Activated naive CD4-positive, alpha-beta T cell treated with anti-CD3 and anti-CD28 coated beads, Interleukin-2, amount 10 ng/mL, durations not matched to agents 7 days and 5 days (primary cell): ENCODE results near the gene ASGR1.

Experiments used
- CTCF ChIA-PET: fragments of 350-600 bp; sonication (Branson Sonifier 250); formaldehyde crosslinking; loops from one replicate; lab custom pipeline; 2021; ENCODE audit warnings: antibody characterized with exemption; lab: Charles Lee
- DNase-seq: peaks from one replicate; pipeline ENCODE4 v3.0.0-alpha.2; 2020
- H3K27ac Mint-ChIP-seq: one replicate; pipeline ENCODE4 v1.8.0; 2021; ENCODE audit warnings: mild to moderate bottlenecking, moderate library complexity, mixed read lengths
- H3K27me3 Mint-ChIP-seq: one replicate; pipeline ENCODE4 v1.8.0; 2021; ENCODE audit warnings: mild to moderate bottlenecking, mixed read lengths
- H3K36me3 Mint-ChIP-seq: one replicate; pipeline ENCODE4 v1.8.0; 2021; ENCODE audit warnings: mixed read lengths
- H3K4me1 Mint-ChIP-seq: one replicate; pipeline ENCODE4 v1.8.0; 2021; ENCODE audit warnings: mixed read lengths
- H3K4me3 Mint-ChIP-seq: one replicate; pipeline ENCODE4 v1.8.0; 2021; ENCODE audit warnings: mild to moderate bottlenecking, moderate library complexity, mixed read lengths
- H3K9me3 Mint-ChIP-seq: one replicate; pipeline ENCODE4 v1.8.0; 2021; ENCODE audit warnings: mixed read lengths

Gene ASGR1

GRCh38 chr17:7219812-7220592, 40.8 kb upstream of the ASGR1 start, which contains the start of the genes ACADVL and DLG4:
TSS of gene ACADVL (plus strand) at chr17:7219938. CDS start at chr17:7219985, 47 bp downstream.
TSS of gene DLG4 (minus strand) at chr17:7219836.
- Mint-ChIP-seq H3K9me3 (no peaks in the 10 kb centered on the region), H3K4me1 (peaks cover 62% of the 10 kb centered on the region), H3K27ac (peak within 1 kb of the TSS; percentile 90), H3K36me3 (peaks cover 30% of the 10 kb centered on the region), H3K4me3 (peak within 1 kb of the TSS; percentile 94), H3K27me3 (peaks cover 13% of the 10 kb centered on the region)
- peak; percentile 86 for DNase-seq
- CTCF ChIA-PET, result interaction anchor here (1.0 to 4.5 kb wide), 7 partner anchors 10 to 76 kb away, joined by 3 to 34 read pairs (median 5); partner anchors contain the start of genes GABARAP and PHF23

GRCh38 chr17:7219229-7219811, 40.1 kb upstream of the ASGR1 start:
- DNase-seq, result no peak
- H3K9me3 Mint-ChIP-seq, result no peaks in the 10 kb centered on the region
- H3K27ac Mint-ChIP-seq, result peak overlapping the region; percentile 90
- CTCF ChIA-PET, result interaction anchor here (2.9 to 4.5 kb wide), 2 partner anchors 22 to 77 kb away, joined by 17 to 34 read pairs; partner anchors contain the start of gene GABARAP
- peaks cover 14% of the 10 kb centered on the region for H3K27me3 Mint-ChIP-seq
- H3K4me1 Mint-ChIP-seq, result peaks cover 69% of the 10 kb centered on the region
- peak overlapping the region; percentile 94 for H3K4me3 Mint-ChIP-seq
- peaks cover 27% of the 10 kb centered on the region for H3K36me3 Mint-ChIP-seq

- H3K27me3 Mint-ChIP-seq, result peaks cover 20% of the 10 kb centered on the region
- H3K4me3 Mint-ChIP-seq, result peak overlapping the region; percentile 94
- CTCF ChIA-PET, result interaction anchor here (2.9 to 4.5 kb wide), 2 partner anchors 23 to 78 kb away, joined by 17 to 34 read pairs; partner anchors contain the start of gene GABARAP
- DNase-seq, result no peak
- peak overlapping the region; percentile 45 for H3K27ac Mint-ChIP-seq
- no peaks in the 10 kb centered on the region for H3K9me3 Mint-ChIP-seq
- H3K4me1 Mint-ChIP-seq, result peaks cover 75% of the 10 kb centered on the region
- peaks cover 23% of the 10 kb centered on the region for H3K36me3 Mint-ChIP-seq
Measured at GRCh38 chr17:7218758-7219157, 39.6 kb upstream of the ASGR1 start.

GRCh38 chr17:7218166-7218565, 39.0 kb upstream of the ASGR1 start:
- H3K27ac Mint-ChIP-seq, result peak overlapping the region; percentile 74
- no peak for DNase-seq
- peaks cover 80% of the 10 kb centered on the region for H3K4me1 Mint-ChIP-seq
- CTCF ChIA-PET, result interaction anchor here (4.5 kb wide), 1 partner anchor 78 kb away, joined by 34 read pairs; no protein-coding TSS in a partner anchor
- H3K4me3 Mint-ChIP-seq, result peak overlapping the region; percentile 72
- H3K27me3 Mint-ChIP-seq, result peaks cover 26% of the 10 kb centered on the region
- peaks cover 17% of the 10 kb centered on the region for H3K36me3 Mint-ChIP-seq
- H3K9me3 Mint-ChIP-seq, result no peaks in the 10 kb centered on the region

GRCh38 chr17:7217113-7217987, 38.2 kb upstream of the ASGR1 start:
- peak; percentile 45 for DNase-seq
- peaks cover 10% of the 10 kb centered on the region for H3K36me3 Mint-ChIP-seq
- no peaks in the 10 kb centered on the region for H3K9me3 Mint-ChIP-seq
- H3K27me3 Mint-ChIP-seq, result peaks cover 29% of the 10 kb centered on the region
- peak overlapping the region; percentile 74 for H3K27ac Mint-ChIP-seq
- peak overlapping the region; percentile 72 for H3K4me3 Mint-ChIP-seq
- peaks cover 82% of the 10 kb centered on the region for H3K4me1 Mint-ChIP-seq
- CTCF ChIA-PET, result no interaction called here

GRCh38 chr17:7216242-7217112, 37.3 kb upstream of the ASGR1 start:
- CTCF ChIA-PET, result no interaction called here
- H3K4me1 Mint-ChIP-seq, result peaks cover 77% of the 10 kb centered on the region
- peak overlapping the region; percentile 49 for H3K4me3 Mint-ChIP-seq
- no peaks in the 10 kb centered on the region for H3K9me3 Mint-ChIP-seq
- no peak overlapping the region for H3K27ac Mint-ChIP-seq
- peaks cover 36% of the 10 kb centered on the region for H3K27me3 Mint-ChIP-seq
- peaks cover 6% of the 10 kb centered on the region for H3K36me3 Mint-ChIP-seq
- no peak for DNase-seq

- no peak for DNase-seq
- Mint-ChIP-seq H3K36me3 (peaks cover 2% of the 10 kb centered on the region), H3K4me1 (peaks cover 70% of the 10 kb centered on the region), H3K9me3 (no peaks in the 10 kb centered on the region), H3K4me3 (peak overlapping the region; percentile 83), H3K27me3 (peaks cover 42% of the 10 kb centered on the region), H3K27ac (no peak overlapping the region)
- CTCF ChIA-PET, result no interaction called here
Measured at GRCh38 chr17:7215652-7216180, 36.5 kb upstream of the ASGR1 start.

- H3K4me1 Mint-ChIP-seq, result peaks cover 64% of the 10 kb centered on the region
- no peak for DNase-seq
- peaks cover 2% of the 10 kb centered on the region for H3K36me3 Mint-ChIP-seq
- H3K9me3 Mint-ChIP-seq, result no peaks in the 10 kb centered on the region
- CTCF ChIA-PET, result no interaction called here
- peak overlapping the region; percentile 83 for H3K4me3 Mint-ChIP-seq
- peak overlapping the region; percentile 92 for H3K27ac Mint-ChIP-seq
- H3K27me3 Mint-ChIP-seq, result peaks cover 47% of the 10 kb centered on the region
Measured at GRCh38 chr17:7215136-7215638, 36.0 kb upstream of the ASGR1 start.

GRCh38 chr17:7214300-7215135, 35.3 kb upstream of the ASGR1 start:
- Mint-ChIP-seq H3K36me3 (peaks cover under 1% of the 10 kb centered on the region), H3K4me1 (peaks cover 60% of the 10 kb centered on the region)

GRCh38 chr17:7213895-7214299, 34.7 kb upstream of the ASGR1 start:
- H3K27me3 Mint-ChIP-seq, result peaks cover 55% of the 10 kb centered on the region
- H3K27ac Mint-ChIP-seq, result peak overlapping the region; percentile 92
- no peaks in the 10 kb centered on the region for H3K9me3 Mint-ChIP-seq
- CTCF ChIA-PET, result interaction anchor here (0.8 to 1.0 kb wide), 2 partner anchors 20 to 78 kb away, joined by 3 to 4 read pairs; partner anchors contain the start of gene DVL2
- H3K4me1 Mint-ChIP-seq, result peaks cover 54% of the 10 kb centered on the region
- DNase-seq, result no peak
- peak overlapping the region; percentile 83 for H3K4me3 Mint-ChIP-seq
- H3K36me3 Mint-ChIP-seq, result no peaks in the 10 kb centered on the region

More at GRCh38 chr17:7214300-7215135, 35.3 kb upstream of the ASGR1 start:
- H3K27me3 Mint-ChIP-seq, result peaks cover 52% of the 10 kb centered on the region
- DNase-seq, result peak; percentile 99
- peak overlapping the region; percentile 92 for H3K27ac Mint-ChIP-seq
- peak overlapping the region; percentile 83 for H3K4me3 Mint-ChIP-seq
- CTCF ChIA-PET, result interaction anchor here (0.8 to 1.0 kb wide), 2 partner anchors 20 to 79 kb away, joined by 3 to 4 read pairs; partner anchors contain the start of gene DVL2
- no peaks in the 10 kb centered on the region for H3K9me3 Mint-ChIP-seq

GRCh38 chr17:7211491-7212273, 32.5 kb upstream of the ASGR1 start:
- CTCF ChIA-PET, result no interaction called here
- peaks cover 67% of the 10 kb centered on the region for H3K27me3 Mint-ChIP-seq
- no peak for DNase-seq
- no peaks in the 10 kb centered on the region for H3K36me3 Mint-ChIP-seq
- peaks cover 38% of the 10 kb centered on the region for H3K4me1 Mint-ChIP-seq
- no peak overlapping the region for H3K27ac Mint-ChIP-seq
- no peaks in the 10 kb centered on the region for H3K9me3 Mint-ChIP-seq
- H3K4me3 Mint-ChIP-seq, result no peak overlapping the region
